ENCODE data around the gene SCAMP1.
A peak's percentile ranks its signal among the peaks of the same experiment; 100 is the strongest.
"Not testable (repeated sequence)": the region's sequence is repeated elsewhere in the genome, so short reads cannot be mapped to it uniquely, and the experiment has no call there.

The SCAMP1 gene

GRCh38 chr5:78355561-78355960 is 4.9 kb upstream of the SCAMP1 start:
- Histone ChIP-seq H3K9me3 (no peaks in the 10 kb centered on the region), H3K4me1 (peaks cover 3% of the 10 kb centered on the region; the same call in 1 of the 2 replicates), H3K27me3 (no peaks in the 10 kb centered on the region), H3K4me3 (ENCODE audit: low read depth, low read length) (no peak overlapping the region), H3K36me3 (no peaks in the 10 kb centered on the region)
- TF ChIP-seq CTCF (IDR thresholded peaks at IDR 0.05; ENCODE audit: low read depth, low read length): no peak
- no peak for DNase-seq

GRCh38 chr5:78359455-78359830 is 974 bp upstream of the SCAMP1 start:
- DNase-seq: not testable (repeated sequence)
- peak overlapping the region; percentile 77 for H3K4me3 ChIP-seq (ENCODE audit: low read depth, low read length)

GRCh38 chr5:78360674-78360923 is 182 bp downstream of the SCAMP1 start:
- H3K4me3 ChIP-seq (ENCODE audit: low read depth, low read length): peak overlapping the region; percentile 77
- H3K27me3 ChIP-seq: no peaks in the 10 kb centered on the region
- no peak for TF ChIP-seq CTCF (IDR thresholded peaks at IDR 0.05; ENCODE audit: low read depth, low read length)
- H3K4me1 ChIP-seq: no peaks in the 10 kb centered on the region
- no peaks in the 10 kb centered on the region for H3K9me3 ChIP-seq
- H3K36me3 ChIP-seq: no peaks in the 10 kb centered on the region; the same call in 1 of the 2 replicates
- DNase-seq: no peak

More at GRCh38 chr5:78359455-78359830, 974 bp upstream of the SCAMP1 start:
- not testable (repeated sequence) for H3K27me3 ChIP-seq, H3K4me1 ChIP-seq, H3K9me3 ChIP-seq, H3K36me3 ChIP-seq

- peak; percentile 13; the same call in 1 of the 2 replicates for TF ChIP-seq CTCF (IDR thresholded peaks at IDR 0.05; ENCODE audit: low read depth, low read length)
- Histone ChIP-seq H3K4me1 (no peaks in the 10 kb centered on the region), H3K4me3 (ENCODE audit: low read depth, low read length) (peak overlapping the region; percentile 77), H3K36me3 (no peaks in the 10 kb centered on the region; the same call in 1 of the 2 replicates), H3K9me3 (no peaks in the 10 kb centered on the region), H3K27me3 (no peaks in the 10 kb centered on the region)
- DNase-seq: peak; percentile 51
These were observed 660 bp downstream of the SCAMP1 start for GRCh38 chr5:78360924-78361630.

GRCh38 chr5:78361631-78361993 is 1.2 kb downstream of the SCAMP1 start:
- H3K4me3 ChIP-seq (ENCODE audit: low read depth, low read length): peak overlapping the region; percentile 77
- TF ChIP-seq CTCF (IDR thresholded peaks at IDR 0.05; ENCODE audit: low read depth, low read length): no peak
- H3K9me3 ChIP-seq: no peaks in the 10 kb centered on the region
- H3K27me3 ChIP-seq: no peaks in the 10 kb centered on the region
- no peak for DNase-seq
- no peaks in the 10 kb centered on the region; the same call in 1 of the 2 replicates for H3K36me3 ChIP-seq
- H3K4me1 ChIP-seq: no peaks in the 10 kb centered on the region

GRCh38 chr5:78362220-78362619 is 1.8 kb downstream of the SCAMP1 start:
- Histone ChIP-seq H3K9me3 (no peaks in the 10 kb centered on the region), H3K36me3 (no peaks in the 10 kb centered on the region; the same call in 1 of the 2 replicates), H3K4me3 (ENCODE audit: low read depth, low read length) (peak overlapping the region; percentile 77), H3K27me3 (no peaks in the 10 kb centered on the region), H3K4me1 (no peaks in the 10 kb centered on the region)
- no peak for DNase-seq
- no peak for TF ChIP-seq CTCF (IDR thresholded peaks at IDR 0.05; ENCODE audit: low read depth, low read length)

All from BE2C (cell line).